Measurements from ENCODE around the gene ZFAND5. TPM values are rescaled to one million over a fixed set of nuclear protein-coding genes. Genes with fewer than 3 reads are reported as not detected.

The ZFAND5 gene
- polyA plus RNA-seq, 1 donor: 142 TPM

GRCh38 chr9:72309364-72310133, 55.5 kb downstream of the ZFAND5 start:
- no peaks in the 10 kb centered on the region for H3K9me3 ChIP-seq (ENCODE audit: control insufficient read depth, low read depth, low read length)
- H3K36me3 ChIP-seq (ENCODE audit: control insufficient read depth, insufficient read depth, low read length): no peaks in the 10 kb centered on the region
- no peak overlapping the region for H3K4me3 ChIP-seq (ENCODE audit: low read length)
- no peak overlapping the region for H3K27ac ChIP-seq (ENCODE audit: low read length)
- WGBS (ENCODE audit: insufficient coverage, low lambda C conversion rate): 40% methylated on average over 1 of the region's 4 CpGs
- DNase-seq: no peak
- H3K4me1 ChIP-seq (ENCODE audit: control insufficient read depth, insufficient read depth, low read length): peaks cover 22% of the 10 kb centered on the region
- no peaks in the 10 kb centered on the region for H3K27me3 ChIP-seq (ENCODE audit: control insufficient read depth, insufficient read depth, low read length)

- no peak overlapping the region for H3K4me3 ChIP-seq (ENCODE audit: low read length)
- no peaks in the 10 kb centered on the region for H3K36me3 ChIP-seq (ENCODE audit: control insufficient read depth, insufficient read depth, low read length)
- no peak for DNase-seq
- H3K27me3 ChIP-seq (ENCODE audit: control insufficient read depth, insufficient read depth, low read length): no peaks in the 10 kb centered on the region
- H3K4me1 ChIP-seq (ENCODE audit: control insufficient read depth, insufficient read depth, low read length): peaks cover 21% of the 10 kb centered on the region
- no peaks in the 10 kb centered on the region for H3K9me3 ChIP-seq (ENCODE audit: control insufficient read depth, low read depth, low read length)
- no peak overlapping the region for H3K27ac ChIP-seq (ENCODE audit: low read length)
- 83% methylated on average over 1 of the region's 1 CpG for WGBS (ENCODE audit: insufficient coverage, low lambda C conversion rate)
Measured at GRCh38 chr9:72306761-72307160, 58.2 kb downstream of the ZFAND5 start.

- peak overlapping the region; percentile 38 for H3K4me3 ChIP-seq (ENCODE audit: low read length)
- peak overlapping the region; percentile 96 for H3K27ac ChIP-seq (ENCODE audit: low read length)
- no peaks in the 10 kb centered on the region for H3K36me3 ChIP-seq (ENCODE audit: control insufficient read depth, insufficient read depth, low read length)
- no peak for DNase-seq
- no peaks in the 10 kb centered on the region for H3K9me3 ChIP-seq (ENCODE audit: control insufficient read depth, low read depth, low read length)
- WGBS (ENCODE audit: insufficient coverage, low lambda C conversion rate): no CpG with 5 or more reads among the region's 3 CpGs
- peaks cover 21% of the 10 kb centered on the region for H3K4me1 ChIP-seq (ENCODE audit: control insufficient read depth, insufficient read depth, low read length)
- no peaks in the 10 kb centered on the region for H3K27me3 ChIP-seq (ENCODE audit: control insufficient read depth, insufficient read depth, low read length)
Measured at GRCh38 chr9:72305707-72306106, 59.3 kb downstream of the ZFAND5 start.

GRCh38 chr9:72305102-72305546, 59.9 kb downstream of the ZFAND5 start:
- Histone ChIP-seq H3K4me3 (ENCODE audit: low read length) (peak overlapping the region; percentile 38), H3K27me3 (ENCODE audit: control insufficient read depth, insufficient read depth, low read length) (no peaks in the 10 kb centered on the region), H3K4me1 (ENCODE audit: control insufficient read depth, insufficient read depth, low read length) (peaks cover 21% of the 10 kb centered on the region), H3K27ac (ENCODE audit: low read length) (peak overlapping the region; percentile 96), H3K36me3 (ENCODE audit: control insufficient read depth, insufficient read depth, low read length) (no peaks in the 10 kb centered on the region), H3K9me3 (ENCODE audit: control insufficient read depth, low read depth, low read length) (no peaks in the 10 kb centered on the region)
- no CpG with 5 or more reads among the region's 8 CpGs for WGBS (ENCODE audit: insufficient coverage, low lambda C conversion rate)
- peak; percentile 91 to 98 for DNase-seq

- Histone ChIP-seq H3K4me3 (ENCODE audit: low read length) (no peak overlapping the region), H3K9me3 (ENCODE audit: control insufficient read depth, low read depth, low read length) (no peaks in the 10 kb centered on the region), H3K4me1 (ENCODE audit: control insufficient read depth, insufficient read depth, low read length) (peaks cover 21% of the 10 kb centered on the region), H3K27ac (ENCODE audit: low read length) (peak overlapping the region; percentile 96), H3K27me3 (ENCODE audit: control insufficient read depth, insufficient read depth, low read length) (no peaks in the 10 kb centered on the region), H3K36me3 (ENCODE audit: control insufficient read depth, insufficient read depth, low read length) (no peaks in the 10 kb centered on the region)
- DNase-seq: no peak
- WGBS (ENCODE audit: insufficient coverage, low lambda C conversion rate): 38% methylated on average over 1 of the region's 1 CpG
Measured at GRCh38 chr9:72304538-72304937, 60.5 kb downstream of the ZFAND5 start.

Other genes starting within 250 kb of the ZFAND5 start
- gene GDA, start 215.8 kb downstream of the ZFAND5 start, polyA plus RNA-seq: 97.2 TPM
- gene TMC1, start 156.4 kb upstream of the ZFAND5 start, polyA plus RNA-seq: 0.16 TPM

Measured in large intestine (tissue), 3 donors.